Heart left ventricle (tissue), 13 donors: Measurements from ENCODE around the gene AKT1.

ENCODE experiments used
- CTCF ChIP-seq, 12 donors: fragments of 200-600 bp; sonication (generic) in 4 of 12; IDR thresholded peaks; one replicate each; pipeline versions ENCODE4 v1.5.0 to v1.8.0; 2018 to 2022; ENCODE audit warnings: antibody characterized with exemption in 12 of 12, mild to moderate bottlenecking in 5 of 12
- POLR2A ChIP-seq, 2 donors: fragments of 450-650 bp; IDR thresholded peaks; one replicate each; pipeline ENCODE4 v1.6.1; 2017; ENCODE audit warnings: antibody characterized with exemption in 2 of 2, mild to moderate bottlenecking in 2 of 2, moderate library complexity in 2 of 2
- donor health status: ischemic (EF 13 %, LVEDD 7.1; RV severe dilation, severe dysfunction).
- donor health status: DM: no; HTN: yes; CAD: no.
- donor health status: DM: no; HTN: no; CAD: no.
- donor health status: ischemic (EF 25% LVEDD 6.9; RV normal size, moderate dysfunction).
- donor health status: ischemic (EF 25% LVEDD 5.7; RV mildly dilated, moderate dysfunction).
- donor health status: ischemic (EF 35%, LVEDD 5.7; RV mildly dilated, moderate dysfunction).
- donor health status: nonischemic (EF 11% LVEDD 7.7; RV severe dilation, severe dysfunction).
- donor health status: DM: yes; HTN: yes; CAD: no.
- donor health status: PGD.
- donor health status: ischemic (EF 29% LVEDD 5.4; RV normal size, mild dysfunction).
- donor health status: nonischemic (EF 23%, LVEDD 6.1; RV moderate dilation, normal function).

GRCh38 chr14:104794631-104794992, 936 bp downstream of the AKT1 start:
- TF ChIP-seq POLR2A (IDR thresholded peaks at IDR 0.05): no peak
- TF ChIP-seq CTCF (IDR thresholded peaks at IDR 0.05): no peak
